ENCODE results near the gene MPV17. TPM values are rescaled to one million over a fixed set of nuclear protein-coding genes. Genes with fewer than 3 reads are reported as not detected.

Gene MPV17
- total and polyA plus RNA-seq, 9 of the 15 experiments (the other 6 are each of a cell fraction or from before 2014, with no cell fraction given) = 54.7 to 140 (median 70.2) TPM

DNA sequence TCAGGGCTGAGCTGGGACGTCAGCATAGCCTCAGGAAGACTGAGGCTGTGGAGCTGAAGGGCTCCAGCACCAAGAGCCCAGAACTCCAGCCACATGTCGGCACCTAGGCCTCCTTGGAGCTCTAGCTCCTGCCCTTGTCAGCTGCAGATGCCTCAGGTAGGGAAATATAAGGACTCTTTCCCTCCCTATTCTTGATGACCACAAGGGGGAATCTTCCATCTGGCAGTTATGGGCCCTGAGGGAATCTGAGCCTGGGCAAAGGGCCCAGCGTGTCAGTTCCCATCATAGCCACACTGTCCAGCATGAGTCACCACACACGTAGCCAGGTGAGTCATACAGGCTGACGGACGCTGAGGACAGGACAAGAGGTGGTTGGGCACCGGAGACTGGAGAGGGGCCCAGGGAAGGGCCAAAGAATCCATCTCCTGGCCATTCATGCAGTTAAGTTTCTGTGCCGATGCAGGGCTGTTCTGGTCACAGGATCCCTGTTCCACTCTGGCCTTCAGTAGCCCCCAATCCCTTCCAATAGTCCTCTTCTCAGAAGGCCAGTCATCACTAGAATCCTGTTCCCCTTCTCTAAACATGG is 1.8 kb downstream of the MPV17 start (continued):
- TF ChIP-seq, protein P1, sequence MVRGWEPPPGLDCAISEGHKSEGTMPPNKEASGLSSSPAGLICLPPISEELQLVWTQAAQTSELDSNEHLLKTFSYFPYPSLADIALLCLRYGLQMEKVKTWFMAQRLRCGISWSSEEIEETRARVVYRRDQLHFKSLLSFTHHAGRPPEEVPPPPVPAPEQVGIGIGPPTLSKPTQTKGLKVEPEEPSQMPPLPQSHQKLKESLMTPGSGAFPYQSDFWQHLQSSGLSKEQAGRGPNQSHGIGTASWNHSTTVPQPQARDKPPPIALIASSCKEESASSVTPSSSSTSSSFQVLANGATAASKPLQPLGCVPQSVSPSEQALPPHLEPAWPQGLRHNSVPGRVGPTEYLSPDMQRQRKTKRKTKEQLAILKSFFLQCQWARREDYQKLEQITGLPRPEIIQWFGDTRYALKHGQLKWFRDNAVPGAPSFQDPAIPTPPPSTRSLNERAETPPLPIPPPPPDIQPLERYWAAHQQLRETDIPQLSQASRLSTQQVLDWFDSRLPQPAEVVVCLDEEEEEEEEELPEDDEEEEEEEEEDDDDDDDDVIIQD (CRISPR knock-in tag; IDR thresholded peaks at IDR 0.05) = no peak
- TF ChIP-seq NFYB (IDR thresholded peaks at IDR 0.05; ENCODE audit: extremely low read depth, insufficient read length) (no peak), ZNF239 (CRISPR knock-in tag; IDR thresholded peaks at IDR 0.05) (no peak), ZNF146 (CRISPR knock-in tag; IDR thresholded peaks at IDR 0.05; ENCODE audit: unreplicated experiment) (no peak), CHD2 (IDR thresholded peaks at IDR 0.05; ENCODE audit: low read depth, low read length) (no peak), ZC3H8 (IDR thresholded peaks at IDR 0.05) (no peak), EHMT2 (IDR thresholded peaks at IDR 0.05) (no peak), PHTF2 (CRISPR knock-in tag; IDR thresholded peaks at IDR 0.05) (no peak), ZSCAN32 (CRISPR knock-in tag; IDR thresholded peaks at IDR 0.05) (no peak), SNIP1 (IDR thresholded peaks at IDR 0.05; ENCODE audit: low read depth) (no peak), POLR2G (IDR thresholded peaks at IDR 0.05; ENCODE audit: low read depth, low read length) (no peak), ZNF274 (IDR thresholded peaks at IDR 0.05; ENCODE audit: borderline replicate concordance, low read depth, low read length) (no peak), RUNX1 (IDR thresholded peaks at IDR 0.05; ENCODE audit: low read depth) (no peak), FOXP1 (CRISPR knock-in tag; IDR thresholded peaks at IDR 0.05) (no peak; the same call in 1 of the 2 replicates), NCOA1 (IDR thresholded peaks at IDR 0.05; ENCODE audit: low read depth) (no peak), PTRF (tag; IDR thresholded peaks at IDR 0.05) (no peak), MCM3 (IDR thresholded peaks at IDR 0.05) (no peak)
- TF ChIP-seq, protein P2, sequence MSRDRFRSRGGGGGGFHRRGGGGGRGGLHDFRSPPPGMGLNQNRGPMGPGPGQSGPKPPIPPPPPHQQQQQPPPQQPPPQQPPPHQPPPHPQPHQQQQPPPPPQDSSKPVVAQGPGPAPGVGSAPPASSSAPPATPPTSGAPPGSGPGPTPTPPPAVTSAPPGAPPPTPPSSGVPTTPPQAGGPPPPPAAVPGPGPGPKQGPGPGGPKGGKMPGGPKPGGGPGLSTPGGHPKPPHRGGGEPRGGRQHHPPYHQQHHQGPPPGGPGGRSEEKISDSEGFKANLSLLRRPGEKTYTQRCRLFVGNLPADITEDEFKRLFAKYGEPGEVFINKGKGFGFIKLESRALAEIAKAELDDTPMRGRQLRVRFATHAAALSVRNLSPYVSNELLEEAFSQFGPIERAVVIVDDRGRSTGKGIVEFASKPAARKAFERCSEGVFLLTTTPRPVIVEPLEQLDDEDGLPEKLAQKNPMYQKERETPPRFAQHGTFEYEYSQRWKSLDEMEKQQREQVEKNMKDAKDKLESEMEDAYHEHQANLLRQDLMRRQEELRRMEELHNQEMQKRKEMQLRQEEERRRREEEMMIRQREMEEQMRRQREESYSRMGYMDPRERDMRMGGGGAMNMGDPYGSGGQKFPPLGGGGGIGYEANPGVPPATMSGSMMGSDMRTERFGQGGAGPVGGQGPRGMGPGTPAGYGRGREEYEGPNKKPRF (IDR thresholded peaks at IDR 0.05; ENCODE audit: low read depth, low read length) = no peak
- TF ChIP-seq, protein P3, sequence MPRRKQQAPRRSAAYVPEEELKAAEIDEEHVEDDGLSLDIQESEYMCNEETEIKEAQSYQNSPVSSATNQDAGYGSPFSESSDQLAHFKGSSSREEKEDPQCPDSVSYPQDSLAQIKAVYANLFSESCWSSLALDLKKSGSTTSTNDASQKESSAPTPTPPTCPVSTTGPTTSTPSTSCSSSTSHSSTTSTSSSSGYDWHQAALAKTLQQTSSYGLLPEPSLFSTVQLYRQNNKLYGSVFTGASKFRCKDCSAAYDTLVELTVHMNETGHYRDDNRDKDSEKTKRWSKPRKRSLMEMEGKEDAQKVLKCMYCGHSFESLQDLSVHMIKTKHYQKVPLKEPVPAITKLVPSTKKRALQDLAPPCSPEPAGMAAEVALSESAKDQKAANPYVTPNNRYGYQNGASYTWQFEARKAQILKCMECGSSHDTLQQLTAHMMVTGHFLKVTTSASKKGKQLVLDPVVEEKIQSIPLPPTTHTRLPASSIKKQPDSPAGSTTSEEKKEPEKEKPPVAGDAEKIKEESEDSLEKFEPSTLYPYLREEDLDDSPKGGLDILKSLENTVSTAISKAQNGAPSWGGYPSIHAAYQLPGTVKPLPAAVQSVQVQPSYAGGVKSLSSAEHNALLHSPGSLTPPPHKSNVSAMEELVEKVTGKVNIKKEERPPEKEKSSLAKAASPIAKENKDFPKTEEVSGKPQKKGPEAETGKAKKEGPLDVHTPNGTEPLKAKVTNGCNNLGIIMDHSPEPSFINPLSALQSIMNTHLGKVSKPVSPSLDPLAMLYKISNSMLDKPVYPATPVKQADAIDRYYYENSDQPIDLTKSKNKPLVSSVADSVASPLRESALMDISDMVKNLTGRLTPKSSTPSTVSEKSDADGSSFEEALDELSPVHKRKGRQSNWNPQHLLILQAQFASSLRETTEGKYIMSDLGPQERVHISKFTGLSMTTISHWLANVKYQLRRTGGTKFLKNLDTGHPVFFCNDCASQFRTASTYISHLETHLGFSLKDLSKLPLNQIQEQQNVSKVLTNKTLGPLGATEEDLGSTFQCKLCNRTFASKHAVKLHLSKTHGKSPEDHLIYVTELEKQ (CRISPR knock-in tag; IDR thresholded peaks at IDR 0.05) = no peak
- TF ChIP-seq, protein P4, sequence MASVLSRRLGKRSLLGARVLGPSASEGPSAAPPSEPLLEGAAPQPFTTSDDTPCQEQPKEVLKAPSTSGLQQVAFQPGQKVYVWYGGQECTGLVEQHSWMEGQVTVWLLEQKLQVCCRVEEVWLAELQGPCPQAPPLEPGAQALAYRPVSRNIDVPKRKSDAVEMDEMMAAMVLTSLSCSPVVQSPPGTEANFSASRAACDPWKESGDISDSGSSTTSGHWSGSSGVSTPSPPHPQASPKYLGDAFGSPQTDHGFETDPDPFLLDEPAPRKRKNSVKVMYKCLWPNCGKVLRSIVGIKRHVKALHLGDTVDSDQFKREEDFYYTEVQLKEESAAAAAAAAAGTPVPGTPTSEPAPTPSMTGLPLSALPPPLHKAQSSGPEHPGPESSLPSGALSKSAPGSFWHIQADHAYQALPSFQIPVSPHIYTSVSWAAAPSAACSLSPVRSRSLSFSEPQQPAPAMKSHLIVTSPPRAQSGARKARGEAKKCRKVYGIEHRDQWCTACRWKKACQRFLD (CRISPR knock-in tag; IDR thresholded peaks at IDR 0.05) = no peak
- TF ChIP-seq, protein P5, sequence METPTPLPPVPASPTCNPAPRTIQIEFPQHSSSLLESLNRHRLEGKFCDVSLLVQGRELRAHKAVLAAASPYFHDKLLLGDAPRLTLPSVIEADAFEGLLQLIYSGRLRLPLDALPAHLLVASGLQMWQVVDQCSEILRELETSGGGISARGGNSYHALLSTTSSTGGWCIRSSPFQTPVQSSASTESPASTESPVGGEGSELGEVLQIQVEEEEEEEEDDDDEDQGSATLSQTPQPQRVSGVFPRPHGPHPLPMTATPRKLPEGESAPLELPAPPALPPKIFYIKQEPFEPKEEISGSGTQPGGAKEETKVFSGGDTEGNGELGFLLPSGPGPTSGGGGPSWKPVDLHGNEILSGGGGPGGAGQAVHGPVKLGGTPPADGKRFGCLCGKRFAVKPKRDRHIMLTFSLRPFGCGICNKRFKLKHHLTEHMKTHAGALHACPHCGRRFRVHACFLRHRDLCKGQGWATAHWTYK (CRISPR knock-in tag; IDR thresholded peaks at IDR 0.05) = no peak

Data from K562 (cell line).